NCI-H345 treated with DMSO at 0.1 percent for 48 hours (cell line): Measurements from ENCODE around the gene GGTLC1.
"Not testable (repeated sequence)": the region's sequence is repeated elsewhere in the genome, so short reads cannot be mapped to it uniquely, and the experiment has no call there.

ENCODE experiments used
- DNase-seq: peaks from one replicate; lab custom pipeline; 2025; ENCODE audit not compliant: unreplicated experiment; lab: John Stamatoyannopoulos, UW

The GGTLC1 gene

DNA sequence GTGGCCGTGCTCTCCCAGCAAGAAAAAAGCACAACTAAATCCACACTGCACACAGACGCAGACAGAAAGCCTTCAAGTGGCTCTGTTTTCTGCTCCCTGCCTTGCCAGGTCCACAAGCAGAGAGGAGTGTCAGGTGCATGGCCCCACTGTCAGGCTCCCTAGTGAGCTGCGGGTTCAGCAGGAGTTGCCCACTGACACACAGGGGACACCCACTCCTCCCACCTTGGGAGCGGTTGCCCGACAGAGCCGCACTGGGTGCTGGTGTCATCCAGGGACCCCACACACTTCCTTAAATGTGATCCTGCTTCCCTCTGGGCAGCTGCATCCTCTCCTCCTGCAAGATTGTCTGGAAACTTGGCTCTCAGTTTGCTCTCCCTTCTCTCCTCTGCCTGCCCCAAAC is 6.7 kb upstream of the GGTLC1 start:
- DNase-seq, result not testable (repeated sequence)

DNA sequence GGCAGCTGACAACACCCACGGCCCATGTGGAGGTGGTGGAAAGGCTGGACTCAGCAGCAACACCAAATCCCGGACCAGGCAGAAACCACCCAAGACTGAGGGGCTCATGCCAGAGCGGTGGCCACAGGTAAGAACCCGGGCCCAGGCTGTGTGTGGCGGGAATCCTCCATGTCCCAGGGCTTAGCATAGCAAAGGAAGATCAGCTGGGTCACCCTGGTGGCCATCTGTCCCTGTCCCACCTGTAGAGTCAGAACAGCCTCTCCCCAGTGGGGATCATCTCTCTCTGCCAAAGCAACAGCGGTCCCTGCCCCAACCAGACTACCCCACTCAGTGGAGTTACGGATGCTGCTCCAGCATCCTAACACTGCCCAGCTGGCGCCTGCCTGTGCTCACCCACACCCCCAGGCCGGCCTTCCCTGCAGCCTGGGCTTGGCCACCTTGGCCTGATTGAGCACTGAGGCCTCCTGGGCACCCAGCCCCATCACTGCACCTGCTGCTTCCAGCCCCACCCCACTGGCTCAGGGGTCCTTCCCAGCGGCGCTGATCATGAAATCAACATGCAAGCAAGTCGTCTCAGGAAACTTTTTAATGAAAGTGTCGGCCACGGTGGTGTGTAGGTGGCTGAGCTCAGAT is 5.5 kb upstream of the GGTLC1 start:
- DNase-seq, result not testable (repeated sequence)

DNA sequence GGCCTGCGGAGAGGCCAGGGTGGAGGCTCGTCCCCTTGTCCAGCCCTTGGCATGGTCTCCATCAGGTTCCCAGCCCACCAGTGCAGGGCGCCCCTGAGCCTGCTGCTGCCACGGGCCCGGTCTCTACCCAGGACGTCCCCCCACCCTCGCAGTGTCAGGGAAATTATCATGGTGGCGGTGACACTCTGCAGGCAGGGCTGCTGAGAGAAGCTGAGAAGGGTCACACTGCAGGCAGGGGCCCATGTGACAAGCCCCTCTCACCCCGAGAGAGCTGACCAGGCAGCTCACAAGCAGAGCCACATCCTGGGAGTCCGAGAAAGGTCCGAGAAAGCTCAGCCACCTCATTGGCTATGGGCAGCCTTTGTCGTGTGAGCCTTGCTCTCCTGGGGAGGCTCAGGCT is 4.9 kb upstream of the GGTLC1 start:
- not testable (repeated sequence) for DNase-seq

DNA sequence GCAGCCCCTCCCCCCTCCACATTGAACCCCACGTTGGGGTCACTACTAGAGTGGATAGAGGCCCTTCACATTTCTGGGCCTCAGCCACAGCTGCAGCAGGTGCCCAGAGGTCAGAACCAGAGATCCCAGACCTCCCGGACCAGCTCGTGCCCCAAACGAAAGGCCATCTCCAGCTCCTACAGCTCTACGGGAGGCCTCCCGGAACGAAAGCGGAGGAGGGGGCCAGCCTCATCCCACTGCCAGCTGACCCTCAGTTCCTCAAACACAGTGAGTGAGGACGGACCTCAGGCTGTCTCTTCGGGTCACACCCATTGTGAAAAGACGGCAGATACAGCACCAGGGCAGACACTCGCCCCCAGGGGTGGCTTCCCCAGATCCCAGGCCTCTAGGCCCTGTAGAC is 1.7 kb upstream of the GGTLC1 start:
- not testable (repeated sequence) for DNase-seq

DNA sequence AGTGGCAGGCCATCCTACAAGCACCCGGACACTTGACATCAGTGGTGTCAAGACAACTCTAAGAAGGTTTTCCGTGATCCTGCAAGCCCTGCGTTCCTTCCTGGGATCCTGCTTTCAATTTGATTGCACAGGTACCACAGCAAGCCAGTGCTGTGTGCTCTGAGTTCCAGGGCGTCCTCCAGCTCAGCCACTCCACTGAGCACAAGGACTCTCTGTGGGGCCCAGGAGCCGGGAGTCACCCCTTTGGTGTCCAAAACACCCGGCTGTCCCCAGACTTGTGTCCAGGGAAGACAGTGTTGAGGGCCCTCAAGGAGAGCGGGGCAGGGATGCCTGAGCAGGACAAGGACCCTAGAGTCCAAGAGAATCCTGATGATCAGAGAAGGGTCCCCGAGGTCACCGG is 387 bp upstream of the GGTLC1 start:
- not testable (repeated sequence) for DNase-seq

DNA sequence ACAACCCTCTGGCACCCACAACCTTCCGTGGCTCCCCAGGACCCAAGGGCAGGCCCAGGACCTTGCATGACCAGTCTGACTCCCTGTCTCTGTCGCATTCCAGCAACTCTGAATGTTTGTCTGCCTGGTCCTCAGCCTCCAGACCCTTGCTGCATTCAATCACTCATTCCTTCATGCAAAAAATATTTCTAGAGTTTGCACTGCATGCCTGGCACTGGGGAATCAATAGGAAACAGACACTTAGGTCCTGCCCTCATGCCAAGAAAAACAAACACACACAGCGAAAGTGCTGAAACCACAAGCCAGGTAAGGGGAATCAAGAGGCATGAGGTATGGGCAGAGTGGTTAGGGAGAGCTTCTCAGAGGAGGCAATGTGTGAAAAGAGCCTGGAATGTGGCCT is 1.9 kb downstream of the GGTLC1 start:
- DNase-seq, result not testable (repeated sequence)

DNA sequence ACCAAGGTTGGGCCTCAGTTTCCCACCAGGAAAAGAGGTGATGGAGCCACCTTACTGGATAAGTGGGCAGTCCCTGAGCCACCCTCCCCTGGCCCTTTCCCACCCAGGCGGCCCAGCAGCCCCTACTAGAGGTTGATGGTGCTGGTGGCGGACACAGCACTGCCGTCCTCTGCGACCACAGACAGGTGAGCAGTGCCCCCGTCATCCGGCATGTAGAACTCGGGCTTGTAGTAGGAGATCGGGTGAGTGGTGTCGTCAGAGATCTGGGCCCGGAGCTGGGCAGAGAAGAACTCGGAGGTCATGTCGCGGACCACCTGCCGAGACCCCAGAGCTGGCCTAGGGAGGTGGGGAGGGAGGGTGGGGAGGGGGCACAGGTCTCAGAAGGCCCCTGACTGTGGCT is 2.3 kb downstream of the GGTLC1 start:
- DNase-seq, result not testable (repeated sequence)

DNA sequence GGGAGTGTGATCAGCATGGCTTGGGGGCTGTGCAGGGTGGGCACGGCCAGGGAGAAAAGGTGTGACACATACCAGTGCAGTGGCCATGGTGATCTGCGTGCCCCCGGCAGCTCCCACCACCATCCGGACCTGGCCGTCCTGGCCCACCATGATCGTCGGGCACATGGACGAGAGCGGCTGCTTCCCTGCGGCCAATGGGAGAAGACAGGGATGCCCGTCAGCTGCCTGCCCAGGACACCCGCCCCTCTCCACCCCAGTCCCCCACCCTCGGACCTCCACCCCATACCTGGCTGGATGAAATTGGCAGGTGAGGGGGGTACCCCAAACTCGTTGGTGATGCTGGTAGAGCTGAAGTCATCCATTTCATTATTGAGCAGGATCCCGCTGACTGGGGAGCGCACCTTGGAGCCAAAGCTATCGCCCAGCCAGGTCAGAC is 2.8 kb downstream of the GGTLC1 start:
- not testable (repeated sequence) for DNase-seq

DNA sequence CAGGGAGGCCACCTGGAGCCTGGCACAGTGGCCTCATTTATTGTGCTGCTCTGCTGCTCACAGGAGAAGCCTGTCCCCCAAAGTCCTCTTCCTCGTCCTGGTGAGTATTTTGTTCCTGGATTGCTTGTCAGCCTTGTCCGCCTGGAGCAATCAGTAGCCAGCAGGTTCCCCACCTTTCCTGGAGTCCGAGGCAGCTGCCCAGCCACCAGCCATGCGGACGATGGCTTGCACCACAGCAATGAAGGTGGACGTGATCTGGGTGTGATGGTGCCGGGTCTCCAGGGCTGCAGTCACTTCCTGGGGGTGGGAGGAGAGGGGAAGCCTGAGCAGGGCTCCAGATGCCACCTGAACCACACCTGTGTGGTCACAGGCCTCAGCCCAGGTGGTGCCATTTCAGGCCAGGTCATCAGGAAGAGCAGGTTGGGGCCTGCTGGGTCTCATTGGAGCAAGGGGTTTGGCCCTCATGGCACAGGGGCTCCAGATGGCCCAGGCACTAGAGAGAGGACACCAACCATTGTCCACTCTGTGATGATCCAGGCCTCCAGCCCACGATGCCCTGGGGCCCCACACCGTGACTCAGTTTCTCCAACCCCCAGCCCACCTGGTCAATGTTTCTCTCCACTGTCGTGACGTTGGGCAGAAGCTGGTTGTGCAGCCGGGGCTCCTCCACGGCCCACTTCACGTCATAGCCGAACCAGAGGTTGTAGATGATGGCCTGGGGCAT is 3.4 kb downstream of the GGTLC1 start:
- not testable (repeated sequence) for DNase-seq

DNA sequence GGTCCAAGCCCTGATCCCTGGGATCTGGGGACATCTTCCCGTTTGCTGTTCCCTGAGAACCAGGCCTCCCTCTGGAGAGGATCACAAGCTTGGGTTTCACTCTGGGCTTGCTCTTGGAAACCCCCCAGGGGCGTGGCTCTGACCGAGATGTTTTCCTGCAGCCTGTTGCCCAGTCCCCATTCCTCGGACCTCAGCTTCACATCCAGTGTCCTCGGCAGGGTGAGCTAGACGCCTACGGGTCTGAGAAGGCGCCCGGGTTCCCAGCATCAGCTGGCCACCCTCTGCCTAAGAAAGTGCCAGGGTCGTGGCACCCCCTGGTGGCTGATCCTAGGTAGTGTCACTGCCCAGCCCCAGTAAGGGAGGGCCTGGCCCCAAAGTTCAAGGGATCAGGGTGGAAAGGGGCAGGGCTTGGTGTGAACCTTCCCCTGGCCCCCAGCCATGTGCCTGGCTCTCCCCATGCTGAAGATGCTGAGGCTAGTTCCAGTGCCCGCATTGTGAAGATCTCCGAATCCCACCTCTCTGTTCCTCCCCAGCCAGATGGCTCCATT is 4.0 kb downstream of the GGTLC1 start:
- DNase-seq, result not testable (repeated sequence)

DNA sequence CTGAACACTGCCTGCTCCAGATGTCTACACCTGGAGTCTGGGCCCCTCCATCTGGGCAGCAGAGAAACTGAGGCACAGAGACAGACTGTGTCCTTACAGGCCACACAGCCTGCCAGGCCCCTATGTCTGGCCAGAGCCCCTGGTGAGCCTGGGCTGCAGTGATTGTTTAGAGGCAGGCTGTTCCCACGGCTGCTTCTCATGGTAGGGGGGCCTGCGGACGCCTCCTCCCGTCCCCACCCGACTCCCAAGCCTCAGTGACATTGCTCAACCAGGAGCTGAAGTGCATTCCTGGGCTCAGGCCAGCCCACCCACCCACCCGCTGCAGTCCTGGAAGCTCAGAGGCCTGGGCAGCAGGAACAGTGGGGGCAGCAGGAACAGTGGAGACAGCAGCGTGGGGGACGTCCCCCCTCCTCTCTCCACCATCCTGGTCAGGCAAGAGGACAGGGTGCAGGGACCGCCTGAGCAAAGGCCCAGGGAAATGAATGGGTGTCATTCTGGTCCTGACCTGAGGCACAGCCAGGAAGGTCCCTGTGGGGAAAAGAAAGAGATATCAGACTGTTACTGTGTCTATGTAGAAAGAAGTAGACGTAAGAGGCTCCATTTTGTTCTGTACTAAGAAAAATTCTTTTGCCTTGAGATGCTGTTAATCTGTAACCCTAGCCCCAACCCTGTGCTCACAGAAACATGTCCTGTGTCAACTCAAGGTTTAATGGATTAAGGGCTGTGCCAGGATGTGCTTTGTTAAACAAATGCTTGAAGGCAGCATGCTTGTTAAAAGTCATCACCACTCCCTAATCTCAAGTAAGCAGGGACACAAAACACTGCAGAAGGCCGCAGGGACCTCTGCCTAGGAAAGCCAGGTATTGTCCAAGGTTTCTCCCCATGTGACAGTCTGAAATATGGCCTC is 6.2 kb downstream of the GGTLC1 start:
- DNase-seq, result not testable (repeated sequence)

DNA sequence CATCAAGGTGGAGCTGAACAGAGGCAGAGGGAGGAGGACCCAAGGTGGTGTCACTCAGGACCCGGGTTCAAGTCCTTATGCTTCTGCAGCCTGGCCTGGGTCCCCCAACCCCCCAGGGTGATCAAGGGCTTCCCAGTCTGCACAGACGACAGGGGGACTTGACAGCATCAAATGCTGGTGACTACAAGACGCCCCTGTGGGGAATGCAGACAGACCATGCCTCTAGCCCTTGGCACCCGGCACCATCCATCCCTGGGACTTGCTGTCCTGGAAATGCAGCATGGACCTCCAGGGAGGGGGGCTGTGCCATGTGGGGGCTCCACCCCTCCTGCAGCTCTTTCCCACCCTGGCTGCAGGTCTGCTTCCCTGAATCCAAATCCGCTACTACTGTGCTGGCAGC is 7.1 kb downstream of the GGTLC1 start:
- not testable (repeated sequence) for DNase-seq

DNA sequence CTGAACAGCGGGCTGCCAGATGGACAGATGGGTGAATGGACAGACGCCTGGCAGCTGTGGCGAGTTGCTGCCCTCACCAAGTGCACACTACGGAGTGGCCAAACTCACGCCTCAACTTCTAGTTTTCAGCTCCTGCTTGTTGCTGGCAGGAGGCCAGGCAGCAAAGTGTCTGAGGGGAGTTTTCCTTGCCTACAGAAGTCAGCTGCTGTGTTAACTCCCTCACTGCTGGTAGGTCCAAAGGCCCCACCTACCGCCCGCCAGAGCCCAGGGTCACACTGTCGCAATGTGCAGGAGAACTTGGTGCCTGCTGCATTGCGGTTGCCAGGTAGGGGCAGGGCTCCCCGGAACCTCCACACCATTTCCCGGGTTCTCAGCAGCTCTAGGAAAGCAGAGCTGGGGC is 7.6 kb downstream of the GGTLC1 start:
- DNase-seq, result not testable (repeated sequence)

DNA sequence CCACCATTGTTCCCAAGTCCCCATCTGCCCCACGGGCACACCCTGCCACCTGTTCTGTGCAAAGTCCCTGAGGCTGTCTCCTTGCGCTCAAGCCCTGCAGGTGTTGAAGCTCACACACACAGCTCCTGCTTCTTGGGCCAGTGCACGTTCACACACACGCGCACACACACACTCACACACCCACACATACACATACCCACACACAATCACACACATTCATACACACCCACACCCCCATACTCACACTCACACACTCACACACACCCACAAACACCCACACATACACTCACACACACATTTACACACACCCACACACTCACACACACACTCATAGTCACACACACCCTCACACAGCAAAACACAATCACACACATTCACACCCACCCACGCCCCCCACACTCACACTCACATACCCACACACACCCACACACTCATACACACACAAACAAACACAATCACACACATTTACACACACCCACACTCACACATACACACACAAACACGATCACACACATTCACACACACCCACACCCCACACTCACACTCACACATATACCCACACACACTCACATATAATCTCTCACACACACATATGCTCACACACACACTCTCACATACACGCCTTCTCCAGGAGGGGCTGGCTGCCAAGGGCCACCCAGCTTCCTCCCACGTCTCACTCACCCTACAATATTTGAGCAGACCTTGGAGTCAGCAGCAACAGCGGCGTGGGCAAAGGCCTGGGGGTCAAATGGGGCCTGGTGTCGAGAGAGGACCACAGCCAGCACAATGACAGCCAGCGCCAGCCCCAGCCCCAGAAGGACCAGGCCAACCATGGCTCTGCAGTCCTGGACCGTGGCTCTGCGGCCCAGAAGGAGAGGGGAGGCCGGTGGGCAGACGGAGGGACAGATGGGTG is 8.4 kb downstream of the GGTLC1 start:
- not testable (repeated sequence) for DNase-seq

DNA sequence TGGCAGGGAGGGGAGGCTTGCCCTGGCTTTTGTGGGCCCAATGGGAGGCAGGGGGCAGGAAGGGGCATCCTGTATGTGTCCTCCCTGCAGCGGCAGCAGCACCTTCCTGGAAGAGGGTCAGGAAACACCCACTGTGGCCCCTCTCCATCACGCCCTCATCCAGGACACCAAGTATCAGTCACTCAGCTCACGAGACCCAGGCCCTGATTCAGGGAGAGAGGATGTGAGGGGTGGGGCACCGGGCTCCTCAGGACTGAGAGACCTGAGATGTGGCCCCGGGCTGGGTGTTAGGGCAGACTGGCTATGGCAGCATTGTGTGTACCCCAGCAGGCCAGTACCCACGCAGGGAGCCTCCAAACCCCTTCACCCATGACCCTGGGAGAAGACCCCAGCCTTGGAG is 9.2 kb downstream of the GGTLC1 start:
- not testable (repeated sequence) for DNase-seq

DNA sequence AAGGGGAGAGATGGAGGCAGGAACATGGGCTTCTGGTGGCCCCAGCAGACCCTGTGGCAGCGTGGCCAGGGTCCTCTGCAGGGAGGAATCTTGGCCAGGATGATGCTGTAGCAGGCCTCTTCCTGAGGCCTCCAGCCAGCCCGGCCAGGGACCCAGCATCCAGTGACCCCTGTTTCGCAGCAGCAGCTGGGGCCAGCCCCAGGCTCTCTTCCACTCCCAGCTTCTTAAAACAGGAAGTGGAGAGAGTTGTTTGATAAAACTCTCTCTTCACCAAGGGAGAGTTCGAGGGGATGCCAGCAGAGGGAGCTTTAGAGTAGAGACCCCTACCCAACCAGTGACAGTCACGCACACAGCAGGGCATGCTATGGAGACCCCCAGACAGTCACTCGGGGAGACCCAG is 10.1 kb downstream of the GGTLC1 start:
- not testable (repeated sequence) for DNase-seq

DNA sequence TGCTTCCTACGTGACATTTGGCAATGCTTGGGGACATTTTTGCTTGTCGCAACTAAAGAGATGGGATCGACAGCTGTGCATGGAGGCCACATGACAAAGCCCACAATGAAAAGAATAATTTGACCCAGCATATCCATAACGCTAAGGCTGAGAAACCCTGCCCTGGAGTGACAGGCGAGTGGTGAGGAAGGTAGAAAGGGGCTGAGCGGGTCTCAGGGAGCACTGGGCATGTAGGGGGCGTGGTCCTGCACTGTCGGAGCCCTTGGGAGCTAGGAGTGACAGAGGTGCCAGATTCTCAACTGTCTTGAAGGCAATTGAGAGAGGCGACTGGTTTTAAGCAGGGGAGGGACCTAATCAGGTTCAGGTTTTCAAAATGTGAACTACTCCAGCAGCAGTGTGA is 13.6 kb downstream of the GGTLC1 start:
- DNase-seq, result no peak

DNA sequence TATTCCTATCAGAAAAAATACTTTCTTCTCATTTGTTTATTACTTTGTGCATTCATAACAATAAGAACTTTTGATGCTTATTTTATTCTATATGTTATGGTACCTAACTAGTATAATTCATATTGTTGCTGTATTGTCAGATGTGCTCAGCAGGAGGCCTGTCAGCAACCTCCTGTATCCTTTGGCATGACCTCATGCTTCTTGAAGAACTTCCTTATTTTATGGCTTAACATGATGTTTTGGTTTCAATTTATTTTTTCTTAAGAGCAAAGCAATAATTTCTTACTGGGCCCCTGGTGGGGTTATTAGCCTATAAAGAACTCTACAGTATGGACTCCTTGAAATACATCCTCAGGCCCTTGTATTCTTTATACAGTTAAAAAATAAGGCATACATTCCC is 17.3 kb downstream of the GGTLC1 start:
- DNase-seq, result no peak

DNA sequence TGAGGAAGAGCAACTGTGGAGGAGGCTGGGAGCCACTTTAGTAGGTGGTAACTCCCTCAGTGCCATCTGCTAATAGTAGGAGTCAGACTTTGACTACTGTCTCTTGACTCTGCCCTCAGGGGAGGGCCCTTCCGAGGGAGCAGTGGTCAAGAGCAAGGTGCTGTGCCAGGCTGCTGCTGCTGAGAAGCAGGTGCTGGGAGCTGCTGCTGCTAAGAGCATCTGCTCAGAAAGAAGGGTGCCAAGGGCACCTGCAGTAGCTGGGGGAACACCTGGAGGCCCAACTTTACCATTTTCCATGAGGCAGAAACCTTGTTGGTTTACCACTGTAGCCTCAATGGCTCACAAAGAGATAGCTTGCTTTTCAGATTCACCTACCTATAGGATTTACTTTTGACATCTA is 18.5 kb downstream of the GGTLC1 start:
- DNase-seq, result no peak

DNA sequence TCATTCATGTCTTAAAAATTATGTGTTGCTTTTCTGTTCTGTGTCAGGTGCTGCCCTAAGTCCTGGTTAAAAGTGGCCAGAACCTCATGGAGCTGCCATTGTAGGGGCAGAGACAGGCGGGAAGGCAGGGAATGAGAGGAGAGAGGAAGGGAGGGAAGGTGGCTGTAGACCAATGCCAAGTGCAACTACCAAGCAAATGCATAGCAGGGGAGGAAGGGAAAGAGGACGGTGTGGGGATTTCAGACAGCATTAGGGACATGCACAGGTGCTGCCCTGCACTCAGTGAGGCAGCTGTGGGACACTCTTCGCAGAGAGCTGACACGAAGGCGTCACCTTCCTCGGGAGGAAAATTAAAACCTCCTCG is 21.0 kb downstream of the GGTLC1 start:
- no peak for DNase-seq
